Gastrocnemius medialis (tissue), 4 donors: ENCODE data around the gene B3GNT3. TPM values are rescaled to one million over a fixed set of nuclear protein-coding genes. Genes with fewer than 3 reads are reported as not detected.

Experiments
- ATAC-seq, 2 donors: fragments of 150-250 bp; one replicate each; pipeline ENCODE4 v1.9.1; 2016
- DNase-seq, 2 donors: peaks; one replicate each; pipeline ENCODE4 v3.0.0-alpha.2; 2019
- H3K27ac ChIP-seq, 4 donors: fragments of 200-600 bp; sonication (generic); 1 replicate in 1 of 4; 2 replicates in 3 of 4; pipeline ENCODE4 v1.5.1; 2016 to 2018; ENCODE audit warnings: mild to moderate bottlenecking in 2 of 4, moderate library complexity in 1 of 4
- H3K27me3 ChIP-seq, 3 donors: fragments of 200-600 bp; sonication (generic) in 2 of 3; 1 replicate in 1 of 3; 2 replicates in 2 of 3; pipeline versions ENCODE4 v1.5.1 to v1.6.0; 2016 to 2019; ENCODE audit warnings: mild to moderate bottlenecking in 1 of 3, moderate library complexity in 1 of 3
- H3K36me3 ChIP-seq, 2 donors: fragments of 200-600 bp; sonication (generic) in 1 of 2; one replicate each; pipeline ENCODE4 v1.5.1; 2017 to 2018
- H3K4me1 ChIP-seq, 2 donors: fragments of 200-600 bp; sonication (generic) in 1 of 2; one replicate each; pipeline ENCODE4 v1.5.1; 2016 to 2017; ENCODE audit warnings: mild to moderate bottlenecking in 2 of 2
- H3K4me3 ChIP-seq, 4 donors: fragments of 200-600 bp; sonication (generic) in 3 of 4; 1 replicate in 1 of 4; 2 replicates in 3 of 4; pipeline ENCODE4 v1.5.1; 2016 to 2019; ENCODE audit warnings: mild to moderate bottlenecking in 2 of 4
- H3K9me3 ChIP-seq, 3 donors: fragments of 200-600 bp; sonication (generic) in 2 of 3; 1 replicate in 1 of 3; 2 replicates in 2 of 3; pipeline ENCODE4 v1.5.1; 2016 to 2019
- CTCF ChIP-seq, 5 experiments: fragments of 450-650 bp in 3 of 5; fragments of 200-600 bp in 2 of 5; sonication (generic) in 2 of 5; IDR thresholded peaks in 4 of 5; conservative IDR thresholded peaks in 1 of 5; 1 replicate in 4 of 5; 2 replicates in 1 of 5; pipeline ENCODE4 v1.5.1; 2016 to 2019; ENCODE audit warnings: antibody characterized with exemption in 5 of 5, mild to moderate bottlenecking in 3 of 5, moderate library complexity in 3 of 5
- POLR2A ChIP-seq, 2 donors: fragments of 450-650 bp; IDR thresholded peaks; one replicate each; pipeline ENCODE4 v1.6.1; 2017; ENCODE audit warnings: antibody characterized with exemption in 2 of 2, mild to moderate bottlenecking in 2 of 2, moderate library complexity in 2 of 2
- in situ Hi-C, 4 donors: fragments of 200-750 bp; cut with MboI; loops; one replicate each; pipeline versions ENCODE4 v1.15.0 to v1.8.0; 2017; ENCODE audit warnings: low sequenced_read_pairs in 4 of 4
- intact Hi-C: fragments of 100-400 bp; cut with DNase I; formaldehyde crosslinking; loops from one replicate; pipeline ENCODE4 v1.15.1; 2023; ENCODE audit warnings: low total_unique reads
- total RNA-seq, 4 donors: library from RNA; depleted of rRNA; stranded (reverse); fragments of >200 nt; gene quantifications; one replicate each; pipeline versions ENCODE4 v1.1.0 to v1.2.3, GENCODE V29; 2016

The B3GNT3 gene
- total RNA-seq, 4 donors from 2014 or later: 0.13 to 0.39 TPM; not detected in 2

- TF ChIP-seq POLR2A (IDR thresholded peaks at IDR 0.05) (peak in 1 of 2 donors; percentile 12), CTCF (IDR thresholded peaks at IDR 0.05 in 4 of 5, conservative IDR thresholded peaks at IDR 0.05 in 1 of 5) (no peak)
- no peak within 1 kb of the TSS for H3K27ac ChIP-seq
- in situ Hi-C loops: no loop called here
Measured at GRCh38 chr19:17751103-17751911, 43.6 kb upstream of the B3GNT3 start, which contains the start of gene FCHO1. FCHO1 (plus strand) TSS chr19:17751477; CDS start chr19:17755165, 3,688 bp downstream.

GRCh38 chr19:17751912-17752273, 43.0 kb upstream of the B3GNT3 start:
- ATAC-seq: no peak
- Histone ChIP-seq H3K4me3 (no peak overlapping the region), H3K27ac (no peak overlapping the region), H3K4me1 (peaks cover 0 to 4% of the 10 kb centered on the region in 2 donors), H3K27me3 (peaks cover 17 to 28% (median 20%) of the 10 kb centered on the region in 3 donors), H3K9me3 (no peaks in the 10 kb centered on the region), H3K36me3 (no peaks in the 10 kb centered on the region)
- no peak for DNase-seq
- in situ Hi-C loops: no loop called here
- intact Hi-C loops: no loop called here
- TF ChIP-seq CTCF (IDR thresholded peaks at IDR 0.05 in 4 of 5, conservative IDR thresholded peaks at IDR 0.05 in 1 of 5): no peak
- no peak for TF ChIP-seq POLR2A (IDR thresholded peaks at IDR 0.05)

More at GRCh38 chr19:17751103-17751911, 43.6 kb upstream of the B3GNT3 start, which contains the start of gene FCHO1:
- DNase-seq (peak in 1 of 2 donors; percentile 18), ATAC-seq (no peak)
- no peak within 1 kb of the TSS for H3K4me3 ChIP-seq
- no peaks in the 10 kb centered on the region for H3K36me3 ChIP-seq
- H3K4me1 ChIP-seq: peaks cover 0 to 4% of the 10 kb centered on the region in 2 donors
- intact Hi-C loops: no loop called here
- H3K9me3 ChIP-seq: no peaks in the 10 kb centered on the region
- H3K27me3 ChIP-seq: peaks cover 17 to 28% (median 20%) of the 10 kb centered on the region in 3 donors

- DNase-seq (no peak), ATAC-seq (no peak)
- H3K27ac ChIP-seq: no peak overlapping the region
- in situ Hi-C loops: no loop called here
- no peaks in the 10 kb centered on the region for H3K36me3 ChIP-seq
- intact Hi-C loops: no loop called here
- H3K27me3 ChIP-seq: peaks cover 15 to 24% (median 17%) of the 10 kb centered on the region in 3 donors
- no peaks in the 10 kb centered on the region for H3K9me3 ChIP-seq
- no peaks in the 10 kb centered on the region for H3K4me1 ChIP-seq
- TF ChIP-seq POLR2A (IDR thresholded peaks at IDR 0.05): no peak
- TF ChIP-seq CTCF (IDR thresholded peaks at IDR 0.05 in 4 of 5, conservative IDR thresholded peaks at IDR 0.05 in 1 of 5): no peak
- no peak overlapping the region for H3K4me3 ChIP-seq
Measured at GRCh38 chr19:17752865-17753639, 41.9 kb upstream of the B3GNT3 start.

- H3K4me1 ChIP-seq: no peaks in the 10 kb centered on the region
- TF ChIP-seq CTCF (IDR thresholded peaks at IDR 0.05 in 4 of 5, conservative IDR thresholded peaks at IDR 0.05 in 1 of 5) (no peak), POLR2A (IDR thresholded peaks at IDR 0.05) (no peak)
- H3K27me3 ChIP-seq: peaks cover 9 to 18% (median 9%) of the 10 kb centered on the region in 3 donors
- intact Hi-C loops: no loop called here
- H3K4me3 ChIP-seq: no peak overlapping the region
- DNase-seq (no peak), ATAC-seq (no peak)
- in situ Hi-C loops: no loop called here
- no peaks in the 10 kb centered on the region for H3K9me3 ChIP-seq
- no peak overlapping the region for H3K27ac ChIP-seq
- H3K36me3 ChIP-seq: no peaks in the 10 kb centered on the region
Measured at GRCh38 chr19:17753976-17754375, 41.0 kb upstream of the B3GNT3 start.
